Measurements from ENCODE around the gene ALOXE3.

Gene ALOXE3

GRCh38 chr17:8046306-8046928 is 71.9 kb downstream of the ALOXE3 start:
- no peak for DNase-seq

All from NCI-H146 (cell line).